A673 (cell line): ENCODE data around the gene CTU2. TPM values are rescaled to one million over a fixed set of nuclear protein-coding genes. Genes with fewer than 3 reads are reported as not detected.

Source experiments
- BruUV-seq: library from RNA; stranded (reverse); fragments of 400-500 nt; replicated peaks from 2 replicates; lab custom pipeline; 2021; lab: Mats Ljungman, UMichigan
- CTCF ChIA-PET: fragments of 300-600 bp; sonication (Branson Sonifier 250); formaldehyde crosslinking; loops from one replicate; lab custom pipeline; 2022; ENCODE audit warnings: antibody characterized with exemption; lab: Charles Lee
- POLR2A ChIA-PET: fragments of 300-600 bp; sonication (Branson Sonifier 250); formaldehyde crosslinking; loops from one replicate; lab custom pipeline; 2022; ENCODE audit warnings: antibody characterized with exemption; ENCODE audit not compliant: low non-redundant PET; lab: Charles Lee
- DNase-seq: peaks from one replicate; pipeline ENCODE4 v3.0.0-alpha.2; 2015; ENCODE audit warnings: low spot score
- H3K27ac ChIP-seq: fragments of 200-600 bp; sonication (generic); 2 replicates; pipeline ENCODE4 v1.5.1; 2016; ENCODE audit warnings: mixed run types, low read depth, mild to moderate bottlenecking, mixed read lengths, antibody characterized with exemption, low read length; ENCODE audit not compliant: poor library complexity, severe bottlenecking
- H3K27me3 ChIP-seq: fragments of 200-600 bp; sonication (generic); replicated peaks from 2 replicates; pipeline ENCODE4 v1.6.1; 2017; ENCODE audit warnings: mixed run types, low read depth, mild to moderate bottlenecking, mixed read lengths, antibody characterized with exemption, low read length; ENCODE audit not compliant: insufficient read depth, poor library complexity
- H3K36me3 ChIP-seq: fragments of 200-600 bp; sonication (generic); 2 replicates; pipeline ENCODE4 v1.6.1; 2016; ENCODE audit warnings: mixed run types, mild to moderate bottlenecking, mixed read lengths, antibody characterized with exemption, low read length; ENCODE audit not compliant: insufficient read depth, poor library complexity, severe bottlenecking
- H3K4me1 ChIP-seq: fragments of 200-600 bp; sonication (generic); 2 replicates; pipeline ENCODE4 v1.6.1; 2017; ENCODE audit warnings: mixed run types, mild to moderate bottlenecking, mixed read lengths, antibody characterized with exemption, low read length; ENCODE audit not compliant: insufficient read depth, poor library complexity, severe bottlenecking
- H3K4me3 ChIP-seq: fragments of 200-600 bp; sonication (generic); 2 replicates; pipeline ENCODE4 v1.5.1; 2016; ENCODE audit warnings: low read depth, mixed run types, mild to moderate bottlenecking, mixed read lengths, low read length; ENCODE audit not compliant: poor library complexity, severe bottlenecking
- H3K9me3 ChIP-seq: fragments of 200-600 bp; sonication (generic); 2 replicates; pipeline ENCODE4 v1.6.1; 2016; ENCODE audit warnings: mixed run types, low read depth, mild to moderate bottlenecking, mixed read lengths, antibody characterized with exemption, low read length; ENCODE audit not compliant: poor library complexity, severe bottlenecking
- CTCF ChIP-seq: fragments of 300-800, 200-600 bp; sonication (generic); conservative IDR thresholded peaks from 2 replicates; pipeline ENCODE4 v1.5.1; 2017; ENCODE audit warnings: low read depth, mild to moderate bottlenecking, antibody characterized with exemption, low read length, moderate library complexity, mixed read lengths
- EZH2 ChIP-seq: fragments of 200-600 bp; sonication (generic); IDR thresholded peaks from 2 replicates; pipeline ENCODE4 v1.6.1; 2017; ENCODE audit warnings: borderline replicate concordance, low read depth, mild to moderate bottlenecking, mixed read lengths, antibody characterized with exemption, low read length; ENCODE audit not compliant: poor library complexity, severe bottlenecking
- intact Hi-C: fragments of 100-400 bp; cut with micrococcal nuclease; formaldehyde crosslinking; loops from one replicate; pipeline ENCODE4 v1.10.0; 2022; ENCODE audit not compliant: unreplicated experiment
- total RNA-seq: library from RNA; stranded (reverse); gene quantifications from 2 replicates; pipeline ENCODE4 v1.2.3, GENCODE V29; 2021

Gene CTU2
- total RNA-seq, 1 experiment from 2014 or later = 47.5 TPM

DNA sequence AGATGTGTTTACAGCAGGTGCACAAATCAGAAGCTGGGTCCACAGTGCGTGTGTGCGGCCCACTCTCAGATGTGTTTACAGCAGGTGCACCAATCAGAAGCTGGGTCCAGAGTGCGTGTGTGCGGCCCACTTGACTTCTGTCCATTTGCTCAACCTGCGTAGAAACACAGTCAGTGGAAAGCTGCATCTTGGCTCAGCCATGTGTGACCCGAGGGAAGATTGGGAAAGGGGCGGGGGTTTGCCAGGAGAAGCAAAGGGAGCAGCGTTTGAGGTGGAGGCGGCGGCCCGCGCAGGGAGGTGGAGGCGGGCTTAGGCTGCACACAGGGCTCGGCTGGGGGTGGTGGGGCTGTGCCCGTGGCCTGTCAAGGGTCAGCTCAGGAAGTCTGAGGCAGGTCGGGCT lies 4.3 kb downstream of the CTU2 start:
- intact Hi-C loops = no loop called here
- POLR2A ChIA-PET = no interaction called here
- CTCF ChIA-PET = no interaction called here
- TF ChIP-seq CTCF = no peak
- H3K36me3 ChIP-seq = peaks cover 22% of the 10 kb centered on the region
- no peak for DNase-seq
- no peaks in the 10 kb centered on the region for H3K9me3 ChIP-seq
- no peak overlapping the region for H3K27ac ChIP-seq
- H3K4me3 ChIP-seq = no peak overlapping the region
- no TSS peak for BruUV-seq
- no peaks in the 10 kb centered on the region for H3K27me3 ChIP-seq
- H3K4me1 ChIP-seq = peaks cover 6% of the 10 kb centered on the region

- TF ChIP-seq CTCF = no peak
- no peak for TF ChIP-seq EZH2
- ChIA-PET CTCF (no interaction called here), POLR2A (no interaction called here)
- peaks cover 35% of the 10 kb centered on the region for H3K36me3 ChIP-seq
- no peak for DNase-seq
- no peaks in the 10 kb centered on the region for H3K27me3 ChIP-seq
- no peak overlapping the region for H3K27ac ChIP-seq
- BruUV-seq = no TSS peak
- H3K4me1 ChIP-seq = peaks cover 6% of the 10 kb centered on the region
- H3K4me3 ChIP-seq = no peak overlapping the region
- intact Hi-C loops = no loop called here
- no peaks in the 10 kb centered on the region for H3K9me3 ChIP-seq
These were observed 5.5 kb downstream of the CTU2 start for GRCh38 chr16:88711750-88712340.

DNA sequence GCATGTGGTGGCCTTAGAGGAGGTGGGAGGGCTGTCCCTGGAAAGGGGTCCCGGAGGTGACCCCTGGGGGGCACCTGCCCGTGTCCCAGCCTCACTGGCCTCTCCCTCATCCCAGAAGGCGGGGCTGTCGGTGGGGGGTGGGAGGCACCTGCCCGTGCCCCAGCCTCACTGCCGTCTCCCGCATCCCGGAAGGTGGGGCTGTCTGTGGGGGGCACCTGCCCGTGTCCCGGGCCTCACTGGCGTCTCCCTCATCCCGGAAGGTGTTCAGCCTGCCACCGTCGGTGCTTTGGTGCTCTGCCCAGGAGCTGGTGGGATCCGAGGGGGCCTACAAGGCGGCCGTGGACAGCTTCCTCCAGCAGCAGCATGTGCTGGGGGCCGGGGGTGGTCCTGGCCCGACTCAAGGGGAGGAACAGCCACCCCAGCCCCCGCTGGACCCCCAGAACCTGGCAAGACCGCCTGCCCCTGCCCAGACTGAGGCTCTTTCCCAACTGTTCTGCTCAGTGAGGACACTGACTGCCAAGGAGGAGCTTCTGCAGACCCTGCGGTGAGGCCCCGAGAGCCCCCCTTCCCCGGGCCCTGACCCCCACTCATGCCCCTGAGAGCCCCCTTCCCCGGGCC lies 6.2 kb downstream of the CTU2 start:
- H3K27me3 ChIP-seq = no peaks in the 10 kb centered on the region
- no TSS peak for BruUV-seq
- intact Hi-C loops = no loop called here
- no peaks in the 10 kb centered on the region for H3K9me3 ChIP-seq
- no peak overlapping the region for H3K27ac ChIP-seq
- no peak for DNase-seq
- H3K4me1 ChIP-seq = no peaks in the 10 kb centered on the region
- POLR2A ChIA-PET = no interaction called here
- TF ChIP-seq CTCF (no peak), EZH2 (no peak)
- CTCF ChIA-PET = no interaction called here
- H3K36me3 ChIP-seq = peaks cover 40% of the 10 kb centered on the region
- H3K4me3 ChIP-seq = no peak overlapping the region
